Skin of body (tissue), 2 donors: Measurements from ENCODE around the gene KCNH4. TPM values are rescaled to one million over a fixed set of nuclear protein-coding genes. Genes with fewer than 3 reads are reported as not detected.

Experiments
- DNase-seq: peaks from one replicate; lab custom pipeline; 2025; lab: John Stamatoyannopoulos, UW
- total RNA-seq: library from RNA; depleted of rRNA; stranded (reverse); fragments of >200 nt; gene quantifications from one replicate; pipeline ENCODE4 v1.2.3, GENCODE V29; 2014

KCNH4 gene
- total RNA-seq, 1 donor from 2014 or later = not detected

DNA sequence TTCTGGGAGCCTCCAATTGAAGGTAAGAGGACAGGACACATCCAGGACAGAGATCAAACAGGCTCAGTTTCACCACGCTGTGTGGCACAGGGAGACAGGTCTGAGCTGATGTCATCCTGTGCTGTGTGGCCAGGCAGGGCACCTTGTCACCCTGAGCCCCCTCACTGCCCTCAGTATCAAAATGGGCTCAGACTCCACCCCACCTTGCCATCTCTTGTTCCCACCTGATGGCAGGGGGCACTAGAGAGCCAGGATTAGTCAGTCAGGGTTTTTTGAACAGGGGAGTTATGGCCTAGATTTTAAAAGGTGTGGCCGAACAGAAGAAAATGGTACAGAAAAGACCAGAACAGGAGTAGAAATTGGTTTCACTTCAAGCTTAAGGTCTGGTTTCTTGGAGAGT lies 62.4 kb downstream of the KCNH4 start:
- DNase-seq = no peak

DNA sequence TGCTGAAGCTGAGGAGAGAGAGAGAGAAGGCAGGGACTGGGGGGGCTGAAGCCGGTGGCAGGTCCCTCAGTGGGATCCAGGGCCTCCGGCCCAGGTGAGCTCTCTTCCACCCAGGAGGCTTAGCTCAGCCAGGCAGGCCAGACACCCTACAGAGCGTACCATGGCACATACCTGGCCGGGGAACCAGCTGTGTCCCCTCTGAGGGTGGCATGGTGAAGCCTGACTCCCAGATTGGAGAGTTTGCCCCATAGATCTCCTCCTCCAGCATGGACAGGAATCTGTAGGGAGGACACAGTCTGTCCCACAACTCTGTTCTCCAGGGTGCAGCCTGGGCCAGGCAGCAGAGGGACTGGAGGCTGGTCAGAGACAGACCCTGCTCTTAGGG lies 62.8 kb downstream of the KCNH4 start:
- DNase-seq = no peak

DNA sequence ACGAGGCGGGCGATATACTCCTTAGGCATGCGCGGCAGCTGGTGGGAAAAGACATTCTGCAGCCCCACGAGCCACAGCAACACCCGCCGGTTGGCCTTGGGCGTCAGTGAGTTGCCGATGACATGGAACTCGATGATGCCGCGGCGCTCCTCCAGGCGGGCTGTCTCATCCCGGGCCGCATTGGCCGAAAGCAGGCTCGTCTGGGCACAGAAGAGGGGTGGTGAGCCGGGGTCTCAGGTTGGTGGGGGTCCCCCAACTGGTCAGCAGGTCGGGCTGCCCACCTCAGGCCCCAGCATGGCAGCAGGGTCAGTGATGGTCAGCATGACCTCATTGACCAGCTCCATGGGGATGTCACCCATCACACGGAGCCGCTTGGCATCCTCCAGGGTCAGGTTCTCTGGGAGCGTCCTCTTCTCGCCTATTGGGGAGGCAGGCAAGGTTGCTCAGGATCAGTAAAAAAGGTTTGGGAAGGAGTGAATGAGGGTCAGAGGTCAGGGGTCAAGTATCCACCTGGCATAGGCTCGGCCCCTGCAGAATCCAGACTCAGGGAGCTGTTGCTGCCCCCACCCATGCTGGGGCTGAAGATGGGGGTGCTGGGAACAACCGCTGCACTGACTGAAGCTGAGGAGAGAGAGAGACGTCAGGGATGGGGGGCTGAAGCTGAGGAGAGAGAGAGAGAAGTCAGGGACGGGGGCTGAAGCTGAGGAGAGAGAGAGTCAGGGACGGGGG lies 63.4 kb downstream of the KCNH4 start:
- DNase-seq = no peak

DNA sequence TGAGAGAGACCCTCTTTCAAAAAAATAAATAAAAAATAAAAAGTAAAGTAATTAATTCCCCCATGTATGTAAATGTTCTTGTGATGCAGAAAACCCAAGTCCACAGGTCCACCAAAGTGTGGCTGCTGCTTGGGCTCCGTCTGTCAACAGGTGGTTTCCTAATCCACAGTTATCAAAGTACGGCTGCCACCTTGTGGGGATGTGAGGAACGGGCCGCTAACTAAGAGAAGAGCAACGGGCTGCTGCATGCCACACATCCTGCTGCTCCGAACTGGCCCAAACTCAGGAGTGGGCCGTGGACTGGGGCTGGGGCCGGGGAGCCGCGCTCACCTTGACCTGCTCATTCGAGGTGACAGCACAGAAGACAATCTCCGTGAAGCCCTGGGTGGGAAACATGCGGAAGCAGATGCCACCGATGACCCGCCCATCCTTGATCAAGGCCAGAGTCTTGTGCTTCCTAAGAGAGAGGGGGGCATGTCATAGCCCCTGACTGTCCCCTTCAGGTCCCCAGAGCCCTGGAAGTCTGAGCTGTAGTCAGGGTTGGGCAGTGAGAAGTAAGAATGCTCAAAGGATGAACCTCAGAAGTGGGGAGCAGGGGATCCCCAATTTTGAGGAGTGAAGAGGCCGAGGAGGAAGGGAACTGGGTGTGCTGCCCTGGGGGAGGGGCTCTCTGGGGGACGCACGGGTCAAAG lies 64.1 kb downstream of the KCNH4 start:
- peak; percentile 44 for DNase-seq

DNA sequence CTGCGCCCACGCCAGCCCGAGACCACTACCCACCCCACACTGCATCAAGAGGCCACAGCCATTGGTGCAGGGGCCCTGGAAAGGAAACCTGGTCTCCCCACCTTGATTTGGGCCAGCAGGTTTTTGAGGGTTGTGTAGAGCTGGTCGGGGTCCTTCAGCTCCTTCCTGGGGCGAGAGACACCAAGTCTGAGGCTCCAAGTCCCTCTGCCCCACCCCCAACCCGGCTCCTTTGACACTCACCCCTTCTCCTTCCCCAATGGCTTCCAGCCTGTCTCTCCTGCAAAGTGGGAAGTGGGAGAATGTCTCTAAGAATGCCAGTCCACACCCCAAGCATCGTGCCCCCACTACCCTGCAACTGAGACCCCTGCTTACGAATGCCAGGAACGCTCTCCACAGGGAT lies 66.8 kb downstream of the KCNH4 start:
- DNase-seq = no peak

DNA sequence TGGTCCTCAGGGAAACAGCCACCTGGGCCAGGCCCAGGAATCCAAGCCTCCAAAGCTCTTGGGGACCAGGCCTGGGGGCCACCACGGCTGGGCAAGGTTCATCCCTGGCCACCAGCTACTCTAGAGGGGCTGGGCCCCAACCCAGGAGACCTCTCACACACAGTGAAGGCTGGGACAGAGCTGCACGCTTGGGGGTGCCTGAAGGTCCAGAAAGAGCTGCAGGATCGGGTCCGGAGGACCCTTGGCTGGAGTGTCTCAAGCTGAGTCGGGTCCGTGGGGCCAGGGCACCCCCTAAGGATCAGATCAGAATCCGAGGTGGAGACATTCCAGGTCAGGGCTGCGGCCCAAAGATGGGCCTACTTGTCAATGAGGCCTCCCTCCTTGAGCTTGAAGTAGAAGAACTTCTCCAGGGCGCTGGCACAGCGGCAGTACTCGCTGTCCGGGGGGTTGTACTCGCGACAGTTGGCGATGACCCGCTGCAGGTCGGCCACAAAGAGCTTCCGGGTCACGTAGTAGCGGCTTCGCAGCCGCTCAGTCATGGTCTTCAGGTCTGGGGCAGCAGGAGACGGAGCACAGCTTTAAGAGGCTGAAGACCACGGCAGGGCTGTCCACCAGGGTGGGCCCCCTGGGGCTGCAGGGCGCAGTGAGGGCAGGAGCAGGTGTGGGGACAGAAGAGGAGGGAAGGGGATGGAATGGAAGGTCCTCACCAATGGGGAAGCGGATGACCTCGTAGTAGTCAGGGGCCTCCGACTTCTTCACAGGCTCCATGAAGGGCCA lies 67.5 kb downstream of the KCNH4 start:
- no peak for DNase-seq

DNA sequence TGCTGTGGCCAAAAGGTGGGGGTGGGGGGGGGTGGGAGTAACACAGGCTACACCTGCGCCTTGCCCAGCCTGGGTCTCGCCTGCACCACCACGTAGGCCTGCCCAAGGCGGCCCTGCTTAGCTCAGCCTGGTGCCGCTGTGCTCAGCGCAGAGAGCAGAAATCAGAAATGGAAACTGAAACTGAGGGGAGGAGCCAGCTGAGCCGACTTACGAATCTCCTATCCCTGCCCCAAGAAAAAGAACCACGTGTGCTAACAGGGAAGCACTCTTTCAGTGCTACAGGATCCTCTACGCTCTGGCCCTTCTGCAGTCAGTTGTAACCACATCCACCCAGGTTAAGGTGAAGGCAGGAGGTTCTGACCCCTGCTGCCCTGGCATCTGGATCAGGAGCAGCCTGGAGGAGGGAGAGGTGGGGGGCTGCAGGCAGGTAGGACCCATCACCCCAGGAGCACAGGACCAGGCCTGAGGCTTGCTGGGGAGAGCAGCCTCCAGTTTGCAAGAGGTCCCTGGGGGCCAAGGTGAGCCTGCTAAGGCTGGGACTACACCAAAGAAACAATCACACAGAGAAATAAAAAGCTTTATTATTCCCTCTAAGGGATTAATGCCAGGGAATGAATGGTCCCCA lies 68.3 kb downstream of the KCNH4 start, which contains the start of gene DHX58:
Gene DHX58 (minus strand): TSS at position 163 of the 625 bp plus-strand sequence. CDS start 822 bp downstream, outside the sequence.
- DNase-seq = peak; percentile 79

DNA sequence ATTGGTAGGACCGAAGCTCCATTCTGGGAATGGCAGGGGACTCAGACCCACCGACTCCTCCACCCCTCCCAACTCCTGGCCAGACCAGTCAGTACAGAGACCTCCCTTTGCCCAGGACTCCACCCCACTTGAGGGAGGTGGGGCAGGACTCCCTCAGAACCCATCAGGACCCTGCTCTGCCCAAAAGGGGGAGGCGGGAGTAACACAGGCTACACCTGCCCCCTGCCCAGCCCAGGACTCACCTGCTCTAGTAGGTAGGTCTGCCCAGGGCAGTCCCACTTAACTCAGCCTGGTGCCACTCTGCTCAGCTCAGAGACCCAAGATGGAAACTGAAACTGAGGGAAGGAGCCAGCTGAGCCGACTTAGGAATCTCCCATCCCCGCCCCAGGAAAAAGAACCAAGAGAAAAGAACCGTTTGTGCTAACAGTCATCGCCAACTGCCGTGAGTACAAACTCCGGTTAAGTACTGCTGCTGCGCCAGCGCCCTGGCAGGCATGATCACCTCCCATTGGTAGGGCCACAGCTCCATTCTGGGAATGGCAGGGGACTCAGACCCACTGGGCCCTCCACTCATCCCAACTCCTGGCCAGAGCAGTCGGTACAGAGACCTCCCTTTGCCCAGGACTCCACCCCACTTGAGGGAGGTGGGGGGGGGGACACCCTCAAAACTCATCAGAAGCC lies 68.9 kb downstream of the KCNH4 start:
- DNase-seq = no peak

DNA sequence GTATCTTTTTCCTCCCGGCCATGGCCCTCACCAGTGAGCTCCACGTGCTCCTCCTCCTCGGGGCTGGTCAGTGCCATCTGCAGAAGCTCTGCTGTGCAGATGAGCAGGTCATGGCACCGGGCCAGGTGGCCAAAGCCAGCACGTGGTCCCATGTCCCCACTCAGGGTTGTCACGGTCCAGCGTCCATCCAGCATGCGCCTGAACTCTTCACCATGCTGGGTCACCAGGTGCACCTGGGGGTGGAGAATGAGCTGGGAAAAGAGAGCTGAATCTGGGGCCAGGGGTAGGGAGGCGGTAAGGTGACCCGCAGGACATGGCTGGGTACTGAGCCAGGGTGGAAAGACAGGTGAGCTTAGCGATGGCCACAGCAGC lies 69.7 kb downstream of the KCNH4 start:
- DNase-seq = no peak

DNA sequence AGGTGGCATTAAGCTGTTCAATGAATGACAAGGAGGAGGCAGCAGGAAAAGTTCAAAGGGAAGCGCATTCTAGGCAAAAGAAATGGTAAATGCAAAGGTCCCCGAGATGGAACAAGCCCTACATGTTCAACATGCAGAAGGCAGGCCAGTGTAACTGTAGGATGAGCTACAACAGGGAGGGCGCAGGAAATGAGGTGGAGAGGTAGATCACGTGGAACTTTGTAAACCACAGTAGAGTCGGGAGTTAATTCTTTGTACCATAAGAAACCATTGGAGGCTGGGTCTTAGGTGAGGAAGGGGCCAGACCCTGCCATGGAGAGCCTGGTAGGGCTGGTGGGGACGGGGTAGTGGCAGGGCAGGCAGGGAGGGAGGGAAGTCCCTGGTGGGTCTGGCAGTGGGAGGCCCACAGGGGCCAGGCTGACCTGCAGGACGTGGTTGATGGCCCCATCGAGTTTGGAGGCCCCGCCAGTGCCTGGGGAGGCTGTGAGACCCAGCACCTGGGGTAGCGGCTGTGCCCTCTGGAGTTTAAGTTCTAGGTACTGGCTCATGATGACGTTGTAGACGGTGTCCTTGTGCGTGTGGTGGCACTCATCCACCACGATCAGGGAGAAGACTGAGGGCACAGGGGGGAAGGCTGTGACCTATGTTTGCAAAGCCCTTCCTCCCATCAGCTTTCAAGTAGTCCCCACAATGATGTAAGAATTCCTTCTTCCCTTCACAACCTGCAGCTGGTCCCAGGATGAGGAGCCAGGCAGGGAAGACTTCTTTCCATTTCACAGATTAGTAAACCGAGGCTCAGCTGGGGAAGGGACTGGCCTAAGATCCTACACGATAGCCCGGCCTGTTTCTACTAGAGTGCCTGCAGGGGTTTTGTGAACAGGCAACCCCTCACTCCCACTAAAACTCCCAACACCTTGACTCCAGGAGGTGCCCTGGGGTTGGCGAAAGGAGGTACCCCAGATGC lies 70.4 kb downstream of the KCNH4 start:
- DNase-seq = no peak

DNA sequence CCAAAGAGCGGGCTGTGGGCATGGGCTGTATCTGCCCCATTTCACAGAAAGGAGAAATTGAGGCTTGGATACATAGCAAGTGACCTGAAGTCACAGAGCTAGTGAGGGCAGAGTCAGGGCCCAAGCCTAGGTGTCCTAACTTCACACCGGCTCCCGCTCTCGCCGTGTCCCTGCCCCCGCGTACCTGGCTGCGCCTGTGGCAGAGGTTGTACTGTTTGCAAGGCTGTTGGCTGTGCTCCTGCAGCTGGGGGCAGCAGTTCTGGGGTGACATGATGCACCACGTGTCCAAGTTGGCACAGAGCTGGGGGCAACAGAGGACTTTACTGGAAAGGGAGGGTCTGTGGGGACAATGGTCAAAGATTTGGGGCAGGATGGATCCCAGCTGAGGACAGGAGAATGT lies 71.9 kb downstream of the KCNH4 start:
- DNase-seq = no peak

DNA sequence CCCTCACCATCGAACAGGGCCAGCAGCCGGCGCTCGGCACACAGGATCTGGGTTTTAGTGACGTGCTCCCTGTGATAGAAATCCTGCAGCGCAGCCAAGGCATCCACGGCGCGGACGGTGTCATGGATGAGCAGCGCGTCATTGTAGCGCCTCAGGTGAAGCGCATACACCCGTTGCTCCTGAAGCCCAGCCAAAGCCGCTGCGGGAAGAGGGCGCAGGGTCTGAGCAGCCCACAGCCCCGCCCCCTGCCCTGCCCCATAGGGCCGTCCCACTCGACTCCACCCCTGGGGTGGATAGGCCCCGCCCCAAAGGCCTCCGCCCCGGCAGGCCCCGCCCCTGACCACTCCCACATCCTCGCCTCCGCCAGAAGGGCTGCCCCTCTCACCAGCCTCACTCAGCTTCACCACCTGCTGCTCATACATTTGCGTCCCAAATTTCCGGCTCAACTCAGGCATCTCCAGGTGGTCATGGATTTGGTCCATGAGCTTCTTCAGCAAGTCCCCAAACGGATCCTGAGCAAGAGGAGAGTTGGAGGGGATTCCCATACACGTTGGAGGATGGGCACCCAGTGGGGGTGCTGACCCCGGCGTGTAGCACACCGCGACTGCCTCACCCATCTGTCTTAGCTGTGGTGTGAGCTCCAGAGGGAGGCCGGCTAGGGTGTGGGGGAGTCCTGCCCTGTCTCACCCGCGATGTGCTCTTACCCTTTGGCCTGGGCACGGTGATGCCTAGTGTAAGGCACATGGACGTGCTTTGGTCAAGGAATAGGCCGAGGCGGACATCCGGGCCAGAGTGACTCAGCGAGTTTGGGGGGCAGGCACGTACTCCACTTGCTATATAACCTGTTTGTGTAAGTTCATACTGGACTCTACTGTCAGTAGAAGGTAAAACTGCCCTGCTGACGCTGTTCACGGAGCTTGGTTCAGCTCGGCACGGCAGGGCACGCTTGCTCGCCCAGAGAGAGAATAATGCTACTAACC lies 73.1 kb downstream of the KCNH4 start:
- DNase-seq = no peak

DNA sequence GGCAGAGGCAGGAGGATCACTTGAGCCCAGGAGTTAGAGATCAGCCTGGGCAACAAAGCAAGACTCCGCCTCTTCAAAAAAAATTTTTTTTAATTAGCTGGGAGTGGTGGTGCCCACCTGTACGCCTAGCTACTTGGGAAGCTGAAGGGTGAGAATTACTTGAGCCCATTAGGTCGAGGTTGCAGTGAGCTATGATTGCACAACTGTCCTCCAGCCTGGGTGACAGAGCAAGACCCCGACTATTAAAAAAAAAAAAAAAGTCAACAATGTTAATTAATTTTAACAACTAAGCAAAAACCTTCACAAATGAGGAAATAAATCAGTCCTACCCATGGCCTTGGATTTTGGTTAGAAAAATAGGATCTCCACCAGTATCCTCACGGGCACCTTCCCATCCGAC lies 73.8 kb downstream of the KCNH4 start:
- DNase-seq = no peak

Other genes starting within 250 kb of the KCNH4 start
- 34.0 TPM for gene CNP, start 214.3 kb downstream of the KCNH4 start, total RNA-seq
- gene DNAJC7, start 163.7 kb downstream of the KCNH4 start, total RNA-seq = 74.8 TPM
- 21.5 TPM for gene NKIRAS2, start 161.1 kb downstream of the KCNH4 start, total RNA-seq
- gene C17orf113, start 130.5 kb downstream of the KCNH4 start, total RNA-seq = 1.8 TPM
- 1.3 TPM for gene ZNF385C, start 82.7 kb downstream of the KCNH4 start, total RNA-seq
- 5.4 TPM for gene DHX58, start 68.4 kb downstream of the KCNH4 start, total RNA-seq
- gene KAT2A, start 59.8 kb downstream of the KCNH4 start, total RNA-seq = 19.2 TPM
- not detected for gene HSPB9, start 58.3 kb downstream of the KCNH4 start, total RNA-seq
- 38.8 TPM for gene RAB5C, start 26.2 kb downstream of the KCNH4 start, total RNA-seq
- gene HCRT, start 4.3 kb upstream of the KCNH4 start, total RNA-seq = not detected
- 5.4 TPM for gene GHDC, start 13.4 kb upstream of the KCNH4 start, total RNA-seq
- gene STAT5B, start 95.2 kb upstream of the KCNH4 start, total RNA-seq = 35.6 TPM
- 27.8 TPM for gene STAT5A, start 107.4 kb upstream of the KCNH4 start, total RNA-seq
- gene STAT3, start 207.3 kb upstream of the KCNH4 start, total RNA-seq = 107 TPM
- gene CAVIN1, start 242.1 kb upstream of the KCNH4 start, total RNA-seq = 178 TPM